22Rv1 (cell line): ENCODE measurements around the gene TWSG1.

Experiments
- H3K27ac ChIP-seq: fragments of 450-650 bp; 2 replicates; pipeline ENCODE4 v1.5.1; 2017
- ZFX ChIP-seq: fragments of 450-650 bp; IDR thresholded peaks from 2 replicates; pipeline ENCODE4 v1.6.1; 2017; ENCODE audit warnings: antibody characterized with exemption, borderline replicate concordance
- TF ChIP-seq, protein P1 (sequence below): fragments of 450-650 bp; IDR thresholded peaks from 2 replicates; pipeline ENCODE4 v1.5.1; 2017; ENCODE audit warnings: mild to moderate bottlenecking

Gene TWSG1

GRCh38 chr18:9380621-9381395 lies 46.2 kb downstream of the TWSG1 start:
- H3K27ac ChIP-seq: no peak overlapping the region
- TF ChIP-seq, protein P1, sequence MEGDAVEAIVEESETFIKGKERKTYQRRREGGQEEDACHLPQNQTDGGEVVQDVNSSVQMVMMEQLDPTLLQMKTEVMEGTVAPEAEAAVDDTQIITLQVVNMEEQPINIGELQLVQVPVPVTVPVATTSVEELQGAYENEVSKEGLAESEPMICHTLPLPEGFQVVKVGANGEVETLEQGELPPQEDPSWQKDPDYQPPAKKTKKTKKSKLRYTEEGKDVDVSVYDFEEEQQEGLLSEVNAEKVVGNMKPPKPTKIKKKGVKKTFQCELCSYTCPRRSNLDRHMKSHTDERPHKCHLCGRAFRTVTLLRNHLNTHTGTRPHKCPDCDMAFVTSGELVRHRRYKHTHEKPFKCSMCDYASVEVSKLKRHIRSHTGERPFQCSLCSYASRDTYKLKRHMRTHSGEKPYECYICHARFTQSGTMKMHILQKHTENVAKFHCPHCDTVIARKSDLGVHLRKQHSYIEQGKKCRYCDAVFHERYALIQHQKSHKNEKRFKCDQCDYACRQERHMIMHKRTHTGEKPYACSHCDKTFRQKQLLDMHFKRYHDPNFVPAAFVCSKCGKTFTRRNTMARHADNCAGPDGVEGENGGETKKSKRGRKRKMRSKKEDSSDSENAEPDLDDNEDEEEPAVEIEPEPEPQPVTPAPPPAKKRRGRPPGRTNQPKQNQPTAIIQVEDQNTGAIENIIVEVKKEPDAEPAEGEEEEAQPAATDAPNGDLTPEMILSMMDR: no peak
- no peak for TF ChIP-seq ZFX

GRCh38 chr18:9386879-9387278 lies 52.3 kb downstream of the TWSG1 start:
- H3K27ac ChIP-seq: no peak overlapping the region
- no peak for TF ChIP-seq ZFX
- TF ChIP-seq, protein P1: no peak

- no peak overlapping the region for H3K27ac ChIP-seq
- TF ChIP-seq, protein P1: no peak
- no peak for TF ChIP-seq ZFX
These were observed 53.3 kb downstream of the TWSG1 start for GRCh38 chr18:9387891-9388290.

DNA sequence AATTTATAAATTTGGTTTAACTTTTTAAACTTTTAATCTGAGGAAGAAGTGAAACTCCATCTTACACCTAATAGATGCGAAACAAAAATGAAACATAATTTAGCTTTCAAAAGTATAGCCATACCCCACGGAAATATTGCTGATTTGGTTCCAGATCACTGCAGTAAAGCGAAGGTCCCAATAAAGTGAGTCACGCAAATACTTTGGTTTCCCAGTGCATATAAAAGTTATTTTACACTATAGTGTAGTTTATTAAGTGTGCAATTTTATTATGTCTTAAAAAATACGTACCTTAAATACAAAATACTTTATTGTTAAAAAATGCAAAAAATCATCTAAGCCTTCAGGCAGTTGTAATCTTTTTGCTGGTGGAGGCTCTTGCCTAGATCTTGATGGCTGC lies 55.1 kb downstream of the TWSG1 start:
- no peak overlapping the region for H3K27ac ChIP-seq
- TF ChIP-seq ZFX: no peak
- TF ChIP-seq, protein P1: no peak

- no peak overlapping the region for H3K27ac ChIP-seq
- TF ChIP-seq, protein P1: no peak
- no peak for TF ChIP-seq ZFX
These were observed 58.2 kb downstream of the TWSG1 start for GRCh38 chr18:9392726-9393125.

GRCh38 chr18:9394046-9394445 lies 59.5 kb downstream of the TWSG1 start:
- H3K27ac ChIP-seq: no peak overlapping the region
- TF ChIP-seq, protein P1: no peak
- no peak for TF ChIP-seq ZFX

GRCh38 chr18:9400197-9400596 lies 65.6 kb downstream of the TWSG1 start:
- TF ChIP-seq ZFX: no peak
- TF ChIP-seq, protein P1: no peak
- H3K27ac ChIP-seq: no peak overlapping the region
